A549 (cell line): ENCODE data around the gene LIMS1. TPM values are rescaled to one million over a fixed set of nuclear protein-coding genes. Genes with fewer than 3 reads are reported as not detected.

Experiments used
- ATAC-seq, 2 experiments: fragments of 200-7000 bp in 1 of 2; fragments of >200 bp in 1 of 2; cut with Nextera tagmentation in 1 of 2; cut with Tn5 transposase in 1 of 2; 3 replicates each; pipeline versions ENCODE4 v1.8.0 to v1.9.1; 2018 to 2020; ENCODE audit warnings: mild to moderate bottlenecking in 1 of 2, moderate library complexity in 1 of 2
- CTCF ChIA-PET: fragments of 300-600 bp; sonication (Branson Sonifier 250); formaldehyde crosslinking; extraction: SDS; loops from one replicate; lab custom pipeline; 2021; ENCODE audit warnings: antibody characterized with exemption, inconsistent platforms; lab: Yijun Ruan, JAX
- POLR2A ChIA-PET: fragments of 350-600 bp; formaldehyde crosslinking; extraction: SDS; loops from one replicate; lab custom pipeline; 2021; ENCODE audit warnings: antibody characterized with exemption, inconsistent platforms; lab: Yijun Ruan, JAX
- DNase-seq, 2 experiments: peaks; one replicate each; pipeline versions ENCODE4 v3.0.0 to v3.0.0-alpha.2; 2011 to 2016; ENCODE audit warnings: low read depth in 1 of 2, low spot score in 1 of 2
- FAIRE-seq: peaks from 2 replicates; lab custom pipeline; 2011; peaks lifted over from hg19 to GRCh38; lab: Jason Lieb, UNC
- H3K27ac ChIP-seq, 2 experiments: fragments of >200 bp; sonication (Bioruptor Twin); formaldehyde crosslinking; 3 replicates each; pipeline ENCODE4 v1.5.1; 2016 to 2017
- H3K4me1 ChIP-seq: fragments of >200 bp; sonication (Bioruptor Twin); formaldehyde crosslinking; 3 replicates; pipeline ENCODE4 v1.6.1; 2016
- H3K4me2 ChIP-seq: fragments of >200 bp; sonication (Bioruptor Twin); formaldehyde crosslinking; 3 replicates; pipeline ENCODE4 v1.6.1; 2016
- H3K4me3 ChIP-seq: fragments of >200 bp; sonication (Bioruptor Twin); formaldehyde crosslinking; 3 replicates; pipeline ENCODE4 v1.5.1; 2016
- H3K9me3 ChIP-seq: fragments of >200 bp; sonication (Bioruptor Twin); formaldehyde crosslinking; 3 replicates; pipeline ENCODE4 v1.6.1; 2016
- BCL3 ChIP-seq: fragments of >200 bp; sonication (Bioruptor Twin); formaldehyde crosslinking; IDR thresholded peaks from 3 replicates; pipeline ENCODE4 v1.6.1; 2016
- CBX2 ChIP-seq: fragments of 200-600 bp; sonication (generic); IDR thresholded peaks from 2 replicates; pipeline ENCODE4 v1.6.1; 2016; ENCODE audit warnings: low read depth, mild to moderate bottlenecking, borderline replicate concordance
- CBX8 ChIP-seq: fragments of 200-600 bp; sonication (generic); IDR thresholded peaks from 2 replicates; pipeline ENCODE4 v1.6.1; 2016
- CEBPB ChIP-seq, 2 experiments: fragments of >200 bp in 1 of 2; sonication (Bioruptor Twin) in 1 of 2; formaldehyde crosslinking in 1 of 2; IDR thresholded peaks; 2 replicates each; pipeline ENCODE4 v1.6.1; 2012 to 2016
- CTCF ChIP-seq: fragments of >200 bp; sonication (Bioruptor Twin); formaldehyde crosslinking; IDR thresholded peaks from 3 replicates; pipeline ENCODE4 v1.5.1; 2016
- FOSL2 ChIP-seq, 2 experiments: fragments of 450-650 bp in 1 of 2; fragments of >200 bp in 1 of 2; sonication (Bioruptor Twin) in 1 of 2; formaldehyde crosslinking; IDR thresholded peaks; 2 replicates each; pipeline versions ENCODE4 v1.5.0 to v1.6.1; 2016 to 2020; ENCODE audit warnings: mild to moderate bottlenecking in 1 of 2, moderate library complexity in 1 of 2
- HDAC2 ChIP-seq: fragments of 200-600 bp; sonication (generic); IDR thresholded peaks from 2 replicates; pipeline ENCODE4 v1.6.1; 2016
- HEYL ChIP-seq: fragments of 250-450 bp; sonication (Bioruptor Pico); IDR thresholded peaks from 2 replicates; pipeline ENCODE4 v1.8.0; 2021; ENCODE audit warnings: mild to moderate bottlenecking, moderate library complexity
- HOXB13 ChIP-seq: fragments of 250-450 bp; sonication (Bioruptor Pico); IDR thresholded peaks from 2 replicates; pipeline ENCODE4 v1.5.0; 2020; ENCODE audit warnings: low read depth, mild to moderate bottlenecking, moderate library complexity
- HOXB5 ChIP-seq: fragments of 250-450 bp; sonication (Bioruptor Pico); IDR thresholded peaks from 2 replicates; pipeline ENCODE4 v1.5.0; 2020; ENCODE audit warnings: mild to moderate bottlenecking, moderate library complexity
- MAZ ChIP-seq: fragments of 150-350 bp; IDR thresholded peaks from 2 replicates; pipeline ENCODE4 v1.6.1; 2014; ENCODE audit warnings: antibody characterized with exemption, low read depth, low read length, borderline replicate concordance
- MYC ChIP-seq: IDR thresholded peaks from 2 replicates; pipeline ENCODE4 v1.6.1; 2012; ENCODE audit warnings: mild to moderate bottlenecking, inconsistent platforms, low read length, improper control_type of control experiment, borderline replicate concordance
- NR3C1 ChIP-seq: fragments of >200 bp; sonication (Bioruptor Twin); formaldehyde crosslinking; IDR thresholded peaks from 3 replicates; pipeline ENCODE4 v1.6.1; 2017
- PHF8 ChIP-seq: fragments of 200-600 bp; sonication (generic); IDR thresholded peaks from 2 replicates; pipeline ENCODE4 v1.6.1; 2016; ENCODE audit warnings: low read depth, mild to moderate bottlenecking, antibody characterized with exemption, moderate library complexity, borderline replicate concordance
- POLR2A ChIP-seq: IDR thresholded peaks from 2 replicates; pipeline ENCODE4 v1.6.1; 2012; ENCODE audit warnings: mild to moderate bottlenecking, low read length
- REST ChIP-seq: fragments of 200-600 bp; sonication (generic); IDR thresholded peaks from 2 replicates; pipeline ENCODE4 v1.6.1; 2016; ENCODE audit warnings: antibody characterized with exemption, mild to moderate bottlenecking, moderate library complexity
- RFX5 ChIP-seq: fragments of 450-650 bp; IDR thresholded peaks from 2 replicates; pipeline ENCODE4 v1.7.1; 2014; ENCODE audit warnings: antibody characterized with exemption, mild to moderate bottlenecking, moderate library complexity
- TP53 ChIP-seq: fragments of 250-450 bp; sonication (Bioruptor Pico); IDR thresholded peaks from 2 replicates; pipeline ENCODE4 v1.5.0; 2021; ENCODE audit warnings: mild to moderate bottlenecking, moderate library complexity
- ZFP36 ChIP-seq: fragments of 450-650 bp; IDR thresholded peaks from 2 replicates; pipeline ENCODE4 v1.6.1; 2014; ENCODE audit warnings: borderline replicate concordance; ENCODE audit not compliant: partially characterized antibody
- WGBS: methylation state at CpG from one replicate; pipeline ENCODE4 v1.1.6; 2017; ENCODE audit errors: missing lambda C conversion rate; 5-methylcytosine and 5-hydroxymethylcytosine counted together
- polyA plus RNA-seq, 4 experiments: library from polyadenylated mRNA; depleted of rRNA in 3 of 4; stranded (reverse); fragments of >200 nt; fragmentation: RNase III in 1 of 4; extraction: RNeasy Plus Mini Kit Qiagen cat#74134 plus additional on column Dnase treatment in 1 of 4; gene quantifications; 2 replicates in 3 of 4; 3 replicates in 1 of 4; pipeline ENCODE4 v1.2.3, GENCODE V29; 2011 to 2017

Gene LIMS1
- polyA plus RNA-seq, 2 of the 4 experiments (the other 2 are of a cell fraction), result 40.0 to 94.1 TPM

- no peak for FAIRE-seq
- POLR2A ChIA-PET, result interaction anchor here (0.7 kb wide), 1 partner anchor 46 kb away, joined by 3 read pairs; no protein-coding TSS in a partner anchor
- Histone ChIP-seq H3K27ac (peak overlapping the region; percentile 69 to 72), H3K4me3 (no peak overlapping the region)
- ATAC-seq, result peak in 1 of 2 experiments; percentile 18; a peak in 3 of 6 replicates
- DNase-seq, result peak in 1 of 2 experiments; percentile 34
- TF ChIP-seq ZFP36 (peak; percentile 13), REST (no peak)
- TF ChIP-seq, all 56 proteins: peak for 1
- 38% methylated on average over 6 of the region's 6 CpGs for WGBS
- Histone ChIP-seq H3K9me3 (no peaks in the 10 kb centered on the region), H3K4me1 (peaks cover 78% of the 10 kb centered on the region), H3K4me2 (peak overlapping the region; percentile 62)
- CTCF ChIA-PET, result interaction anchor here (1.6 to 2.1 kb wide), 2 partner anchors 9 to 57 kb away, joined by 5 to 10 read pairs; no protein-coding TSS in a partner anchor
These were observed 45.4 kb downstream of the LIMS1 start for GRCh38 chr2:108579623-108580022.

- H3K4me1 ChIP-seq, result peaks cover 74% of the 10 kb centered on the region
- TF ChIP-seq TP53 (CRISPR knock-in tag) (no peak), CBX8 (no peak), MAZ (no peak), MYC (no peak), NR3C1 (no peak), POLR2A (no peak), HOXB5 (CRISPR knock-in tag) (no peak), CTCF (no peak), PHF8 (no peak), CEBPB (IDR thresholded peaks at IDR 0.05) (no peak), BCL3 (no peak), HEYL (no peak), CBX2 (no peak), HOXB13 (CRISPR knock-in tag) (no peak), RFX5 (no peak), FOSL2 (IDR thresholded peaks at IDR 0.05) (no peak), FOSL2 (CRISPR knock-in tag; IDR thresholded peaks at IDR 0.05) (no peak), HDAC2 (no peak)
- TF ChIP-seq, all 56 proteins: peak for 0
- FAIRE-seq, result no peak
- H3K27ac ChIP-seq, result peak overlapping the region; percentile 69 to 72
- POLR2A ChIA-PET, result interaction anchor here (0.7 kb wide), 1 partner anchor 46 kb away, joined by 3 read pairs; no protein-coding TSS in a partner anchor
- H3K9me3 ChIP-seq, result no peaks in the 10 kb centered on the region
- peak; percentile 7 to 20; a peak in 3 of 6 replicates for ATAC-seq
- peak overlapping the region; percentile 62 for H3K4me2 ChIP-seq
- H3K4me3 ChIP-seq, result no peak overlapping the region
- no peak for DNase-seq
- 55% methylated on average over 1 of the region's 1 CpG for WGBS
- CTCF ChIA-PET, result interaction anchor here (1.6 kb wide), 1 partner anchor 9 kb away, joined by 5 read pairs; no protein-coding TSS in a partner anchor
These were observed 45.8 kb downstream of the LIMS1 start for GRCh38 chr2:108580050-108580449.
